Measurements from ENCODE around the gene DPYSL5.

GRCh38 chr2:26904839-26905238, 56.9 kb downstream of the DPYSL5 start:
- no peak for TF ChIP-seq CTCF (conservative IDR thresholded peaks at IDR 0.05 in 1 of 2, IDR thresholded peaks at IDR 0.05 in 1 of 2; ENCODE audit: low read depth in 1 of 2, low read length in 2 of 2)
- TF ChIP-seq EZH2 (IDR thresholded peaks at IDR 0.05; ENCODE audit: low read length, missing control alignments), result no peak
